ENCODE results near the gene UCK2. TPM values are rescaled to one million over a fixed set of nuclear protein-coding genes. Genes with fewer than 3 reads are reported as not detected.

Gene UCK2
- total RNA-seq, 2 experiments from 2014 or later = 69.4 to 81.5 TPM

GRCh38 chr1:165907256-165907857, 79.9 kb downstream of the UCK2 start:
- DNase-seq (no peak), ATAC-seq (no peak)
- ChIA-PET POLR2A (no interaction called here), CTCF (interaction anchor here (0.9 kb wide), 1 partner anchor 306 kb away, joined by 3 read pairs; no protein-coding TSS in a partner anchor)
- no peaks in the 10 kb centered on the region for H3K27me3 Mint-ChIP-seq
- peaks cover 38% of the 10 kb centered on the region for H3K36me3 Mint-ChIP-seq (ENCODE audit: low read depth)
- no peaks in the 10 kb centered on the region for H3K9me3 Mint-ChIP-seq (ENCODE audit: low read depth)
- intact Hi-C loops (cut with DNase I, micrococcal nuclease) = no loop called here
- H3K4me3 Mint-ChIP-seq = no peak overlapping the region
- no peaks in the 10 kb centered on the region for H3K4me1 Mint-ChIP-seq
- H3K27ac Mint-ChIP-seq = no peak overlapping the region

- H3K9me3 Mint-ChIP-seq (ENCODE audit: low read depth) = no peaks in the 10 kb centered on the region
- CTCF ChIA-PET = interaction anchor here (1.0 kb wide), 1 partner anchor 170 kb away, joined by 3 read pairs; no protein-coding TSS in a partner anchor
Measured at GRCh38 chr1:165910764-165911421, 83.5 kb downstream of the UCK2 start.

GRCh38 chr1:165911609-165912281, 84.3 kb downstream of the UCK2 start:
- intact Hi-C loops (cut with DNase I, micrococcal nuclease) = loop anchor here in 1 of 2 experiments (5.0 kb wide), 3 partner anchors 49 to 144 kb away; partner anchors contain the start of genes TMCO1 and UCK2
- ChIA-PET CTCF (interaction anchor here (0.6 to 2.3 kb wide), 7 partner anchors 16 to 958 kb away, joined by 3 to 10 read pairs (median 3); no protein-coding TSS in a partner anchor), POLR2A (interaction anchor here (0.6 to 0.8 kb wide), 2 partner anchors 105 to 306 kb away, joined by 3 to 5 read pairs; no protein-coding TSS in a partner anchor)
- ATAC-seq (no peak), DNase-seq (no peak)
- H3K27me3 Mint-ChIP-seq = no peaks in the 10 kb centered on the region
- H3K27ac Mint-ChIP-seq = no peak overlapping the region
- H3K4me3 Mint-ChIP-seq = no peak overlapping the region
- no peaks in the 10 kb centered on the region for H3K9me3 Mint-ChIP-seq (ENCODE audit: low read depth)
- peaks cover 2% of the 10 kb centered on the region for H3K4me1 Mint-ChIP-seq
- peaks cover 20% of the 10 kb centered on the region for H3K36me3 Mint-ChIP-seq (ENCODE audit: low read depth)

More at GRCh38 chr1:165910764-165911421, 83.5 kb downstream of the UCK2 start:
- intact Hi-C loops (cut with DNase I, micrococcal nuclease) = loop anchor here in 1 of 2 experiments (5.0 kb wide), 3 partner anchors 49 to 144 kb away; partner anchors contain the start of genes TMCO1 and UCK2
- DNase-seq = no peak
- no peaks in the 10 kb centered on the region for H3K27me3 Mint-ChIP-seq
- H3K27ac Mint-ChIP-seq = no peak overlapping the region
- peaks cover 24% of the 10 kb centered on the region for H3K36me3 Mint-ChIP-seq (ENCODE audit: low read depth)
- POLR2A ChIA-PET = no interaction called here
- no peak overlapping the region for H3K4me3 Mint-ChIP-seq
- H3K4me1 Mint-ChIP-seq = peaks cover 2% of the 10 kb centered on the region
- no peak for ATAC-seq

DNA sequence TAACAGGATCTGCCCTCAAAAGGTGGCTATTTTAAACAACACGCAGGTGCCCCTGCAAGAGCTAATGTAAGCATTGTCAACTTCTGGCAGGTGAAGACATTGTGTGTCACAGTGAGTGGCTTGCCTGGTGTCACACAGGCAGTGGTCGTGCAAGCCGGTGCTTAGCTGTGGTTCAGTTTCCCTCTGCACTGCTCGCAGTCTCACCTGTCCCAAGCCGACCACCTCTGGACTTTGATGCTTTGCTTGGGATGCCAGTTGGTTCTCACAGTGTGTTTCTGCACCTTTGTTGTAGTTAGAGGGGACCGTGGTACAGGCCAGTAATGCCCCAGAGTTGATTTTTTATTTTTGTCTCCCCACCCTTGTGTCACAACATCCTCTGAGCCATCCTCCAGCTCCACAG, 85.2 kb downstream of the UCK2 start:
- intact Hi-C loops (cut with DNase I, micrococcal nuclease) = loop anchor here in 1 of 2 experiments (5.0 kb wide), 3 partner anchors 50 to 145 kb away; partner anchors contain the start of genes TMCO1 and UCK2
- H3K9me3 Mint-ChIP-seq (ENCODE audit: low read depth) = no peaks in the 10 kb centered on the region
- no peaks in the 10 kb centered on the region for H3K27me3 Mint-ChIP-seq
- H3K36me3 Mint-ChIP-seq (ENCODE audit: low read depth) = peaks cover 15% of the 10 kb centered on the region
- POLR2A ChIA-PET = interaction anchor here (0.6 to 0.8 kb wide), 2 partner anchors 106 to 307 kb away, joined by 3 to 5 read pairs; no protein-coding TSS in a partner anchor
- H3K27ac Mint-ChIP-seq = no peak overlapping the region
- ATAC-seq = no peak
- DNase-seq = no peak
- CTCF ChIA-PET = interaction anchor here (0.6 to 2.3 kb wide), 6 partner anchors 15 to 957 kb away, joined by 3 to 10 read pairs (median 3); no protein-coding TSS in a partner anchor
- H3K4me1 Mint-ChIP-seq = peaks cover 2% of the 10 kb centered on the region
- no peak overlapping the region for H3K4me3 Mint-ChIP-seq

DNA sequence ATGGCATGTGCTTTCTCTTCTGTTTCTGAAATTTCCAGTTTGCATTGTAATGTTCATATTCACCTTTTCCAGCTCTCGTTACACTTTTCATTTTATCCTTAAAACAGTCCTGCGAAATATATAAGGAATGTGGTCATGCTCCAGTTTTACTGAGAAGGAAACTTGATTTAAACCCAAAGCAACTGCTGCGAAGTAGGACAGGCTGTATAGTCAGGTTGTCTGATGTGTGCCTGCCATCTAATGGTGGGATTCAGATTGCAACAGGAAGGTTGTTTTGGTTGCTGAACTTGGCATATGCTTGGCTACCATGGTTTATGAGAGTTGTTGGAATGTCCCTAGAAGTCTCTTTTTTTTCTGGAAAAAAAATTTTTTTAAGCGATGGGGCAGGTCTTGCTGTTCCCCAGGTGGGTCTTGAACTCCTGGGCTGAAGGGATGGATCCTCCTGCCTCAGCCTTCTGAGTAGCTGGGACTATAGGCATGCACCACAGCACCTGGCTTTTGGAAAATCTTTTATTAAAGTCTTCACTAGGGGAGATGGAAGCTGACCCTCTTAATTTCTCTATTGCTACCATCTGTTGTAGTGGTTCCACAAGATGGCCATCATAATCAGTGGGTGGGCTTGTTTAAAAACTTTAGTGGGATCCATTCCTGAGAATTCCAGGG, 86.9 kb downstream of the UCK2 start:
- Mint-ChIP-seq H3K36me3 (ENCODE audit: low read depth) (peaks cover 4% of the 10 kb centered on the region), H3K4me1 (peaks cover 2% of the 10 kb centered on the region), H3K4me3 (no peak overlapping the region), H3K27me3 (no peaks in the 10 kb centered on the region), H3K9me3 (ENCODE audit: low read depth) (no peaks in the 10 kb centered on the region), H3K27ac (no peak overlapping the region)
- POLR2A ChIA-PET = no interaction called here
- DNase-seq = peak; percentile 74
- ATAC-seq = peak; percentile 88
- intact Hi-C loops (cut with DNase I, micrococcal nuclease) = loop anchor here (1.0 to 5.0 kb wide), 10 partner anchors 52 to 521 kb away; partner anchors contain the start of genes TMCO1 (in 2 of the 2), UCK2 (in 2 of the 2) and ALDH9A1 (in 1 of the 2)
- CTCF ChIA-PET = interaction anchor here (0.7 to 2.8 kb wide), 24 partner anchors 8 to 545 kb away, joined by 3 to 15 read pairs (median 4); partner anchors contain the start of gene TMCO1

- CTCF ChIA-PET = interaction anchor here (0.5 to 2.8 kb wide), 14 partner anchors 8 to 522 kb away, joined by 3 to 15 read pairs (median 4); partner anchors contain the start of gene TMCO1
- no peaks in the 10 kb centered on the region for H3K36me3 Mint-ChIP-seq (ENCODE audit: low read depth)
- ATAC-seq (no peak), DNase-seq (no peak)
- H3K27ac Mint-ChIP-seq = no peak overlapping the region
- H3K4me1 Mint-ChIP-seq = peaks cover 2% of the 10 kb centered on the region
- no peak overlapping the region for H3K4me3 Mint-ChIP-seq
- no peaks in the 10 kb centered on the region for H3K9me3 Mint-ChIP-seq (ENCODE audit: low read depth)
- POLR2A ChIA-PET = no interaction called here
- intact Hi-C loops (cut with DNase I, micrococcal nuclease) = loop anchor here in 1 of 2 experiments (2.0 kb wide), 2 partner anchors 147 to 523 kb away; partner anchors contain the start of gene TMCO1
- no peaks in the 10 kb centered on the region for H3K27me3 Mint-ChIP-seq
Measured at GRCh38 chr1:165915480-165915879, 88.1 kb downstream of the UCK2 start.

GRCh38 chr1:165915932-165916348, 88.5 kb downstream of the UCK2 start:
- DNase-seq = no peak
- Mint-ChIP-seq H3K27ac (no peak overlapping the region), H3K9me3 (ENCODE audit: low read depth) (no peaks in the 10 kb centered on the region), H3K4me3 (no peak overlapping the region), H3K36me3 (ENCODE audit: low read depth) (no peaks in the 10 kb centered on the region), H3K4me1 (peaks cover 2% of the 10 kb centered on the region), H3K27me3 (no peaks in the 10 kb centered on the region)
- ChIA-PET POLR2A (no interaction called here), CTCF (interaction anchor here (0.6 to 2.8 kb wide), 7 partner anchors 8 to 464 kb away, joined by 3 to 15 read pairs (median 4); no protein-coding TSS in a partner anchor)
- no peak for ATAC-seq
- intact Hi-C loops (cut with DNase I, micrococcal nuclease) = loop anchor here in 1 of 2 experiments (2.0 kb wide), 2 partner anchors 147 to 523 kb away; partner anchors contain the start of gene TMCO1

- Mint-ChIP-seq H3K36me3 (ENCODE audit: low read depth) (no peaks in the 10 kb centered on the region), H3K4me1 (peaks cover 2% of the 10 kb centered on the region), H3K27me3 (no peaks in the 10 kb centered on the region), H3K9me3 (ENCODE audit: low read depth) (no peaks in the 10 kb centered on the region), H3K4me3 (no peak overlapping the region), H3K27ac (no peak overlapping the region)
- intact Hi-C loops (cut with DNase I, micrococcal nuclease) = no loop called here
- no peak for ATAC-seq
- no peak for DNase-seq
- ChIA-PET POLR2A (interaction anchor here (0.6 kb wide), 1 partner anchor 168 kb away, joined by 3 read pairs; no protein-coding TSS in a partner anchor), CTCF (no interaction called here)
Measured at GRCh38 chr1:165917166-165917565, 89.8 kb downstream of the UCK2 start.

GRCh38 chr1:165924117-165924516, 96.7 kb downstream of the UCK2 start:
- Mint-ChIP-seq H3K27ac (no peak overlapping the region), H3K9me3 (ENCODE audit: low read depth) (no peaks in the 10 kb centered on the region), H3K27me3 (peaks cover 11% of the 10 kb centered on the region), H3K4me3 (no peak overlapping the region), H3K36me3 (ENCODE audit: low read depth) (no peaks in the 10 kb centered on the region), H3K4me1 (no peaks in the 10 kb centered on the region)
- DNase-seq (no peak), ATAC-seq (no peak)
- ChIA-PET POLR2A (no interaction called here), CTCF (interaction anchor here (0.7 to 1.7 kb wide), 15 partner anchors 9 to 566 kb away, joined by 3 to 23 read pairs (median 3); partner anchors contain the start of genes ALDH9A1 and TMCO1)
- intact Hi-C loops (cut with DNase I, micrococcal nuclease) = loop anchor here (1.0 to 10.0 kb wide), 2 partner anchors 241 to 509 kb away; partner anchors contain the start of gene FAM78B (in 1 of the 2)

- H3K27ac Mint-ChIP-seq = no peak overlapping the region
- ChIA-PET CTCF (interaction anchor here (0.7 to 1.7 kb wide), 12 partner anchors 9 to 556 kb away, joined by 3 to 23 read pairs (median 4); no protein-coding TSS in a partner anchor), POLR2A (interaction anchor here (0.6 kb wide), 1 partner anchor 154 kb away, joined by 3 read pairs; no protein-coding TSS in a partner anchor)
- H3K4me3 Mint-ChIP-seq = no peak overlapping the region
- no peaks in the 10 kb centered on the region for H3K36me3 Mint-ChIP-seq (ENCODE audit: low read depth)
- H3K9me3 Mint-ChIP-seq (ENCODE audit: low read depth) = no peaks in the 10 kb centered on the region
- intact Hi-C loops (cut with DNase I, micrococcal nuclease) = loop anchor here (2.0 to 10.0 kb wide), 4 partner anchors 239 to 1133 kb away; partner anchors contain the start of gene FAM78B (in 1 of the 2)
- H3K4me1 Mint-ChIP-seq = no peaks in the 10 kb centered on the region
- DNase-seq (no peak), ATAC-seq (no peak)
- H3K27me3 Mint-ChIP-seq = peaks cover 11% of the 10 kb centered on the region
Measured at GRCh38 chr1:165925498-165926079, 98.2 kb downstream of the UCK2 start.

Data from activated CD4-positive, alpha-beta T cell treated with anti-CD3 and anti-CD28 coated beads for 36 hours (primary cell).